SK-N-DZ (cell line): ENCODE results near the gene SBK1.

Experiments used
- DNase-seq: peaks from one replicate; pipeline ENCODE4 v3.0.0-alpha.2; 2015; ENCODE audit warnings: low spot score

The SBK1 gene

GRCh38 chr16:28304214-28304613, 11.9 kb downstream of the SBK1 start:
- DNase-seq: no peak

- no peak for DNase-seq
Measured at GRCh38 chr16:28307936-28308335, 15.6 kb downstream of the SBK1 start.

- no peak for DNase-seq
Measured at GRCh38 chr16:28308794-28309584, 16.7 kb downstream of the SBK1 start.

GRCh38 chr16:28309811-28310311, 17.5 kb downstream of the SBK1 start:
- no peak for DNase-seq

GRCh38 chr16:28310796-28311195, 18.5 kb downstream of the SBK1 start:
- no peak for DNase-seq

- no peak for DNase-seq
Measured at GRCh38 chr16:28311413-28311812, 19.1 kb downstream of the SBK1 start.

- no peak for DNase-seq
Measured at GRCh38 chr16:28311913-28312312, 19.6 kb downstream of the SBK1 start.

GRCh38 chr16:28312327-28312726, 20.0 kb downstream of the SBK1 start:
- DNase-seq: no peak

- no peak for DNase-seq
Measured at GRCh38 chr16:28313587-28313986, 21.3 kb downstream of the SBK1 start.

- no peak for DNase-seq
Measured at GRCh38 chr16:28316054-28316453, 23.7 kb downstream of the SBK1 start.

- peak; percentile 59 for DNase-seq
Measured at GRCh38 chr16:28317040-28317880, 24.9 kb downstream of the SBK1 start.

- DNase-seq: no peak
Measured at GRCh38 chr16:28318042-28318744, 25.9 kb downstream of the SBK1 start.

GRCh38 chr16:28319476-28320022, 27.2 kb downstream of the SBK1 start:
- DNase-seq: no peak

- no peak for DNase-seq
Measured at GRCh38 chr16:28320023-28320561, 27.8 kb downstream of the SBK1 start.

- DNase-seq: no peak
Measured at GRCh38 chr16:28320741-28321140, 28.4 kb downstream of the SBK1 start.

GRCh38 chr16:28321700-28322411, 29.5 kb downstream of the SBK1 start:
- DNase-seq: peak; percentile 27

- no peak for DNase-seq
Measured at GRCh38 chr16:28324235-28324886, 32.0 kb downstream of the SBK1 start.

- no peak for DNase-seq
Measured at GRCh38 chr16:28324887-28325279, 32.6 kb downstream of the SBK1 start.

- peak; percentile 74 for DNase-seq
Measured at GRCh38 chr16:28326881-28327610, 34.7 kb downstream of the SBK1 start.
